HPDE6-E6E7 (cell line): ENCODE data around the gene GZMM.

Experiments used
- DNase-seq: peaks from one replicate; pipeline ENCODE4 v3.0.0; 2011; ENCODE audit warnings: missing footprints; ENCODE audit errors: extremely low spot score

Gene GZMM

GRCh38 chr19:597406-598315, 53.8 kb downstream of the GZMM start:
- DNase-seq: no peak
